HCEC 1CT (cell line): ENCODE measurements around the gene SPTLC2.
"Not testable (repeated sequence)": the region's sequence is repeated elsewhere in the genome, so short reads cannot be mapped to it uniquely, and the experiment has no call there.

Experiments
- DNase-seq: peaks from one replicate; pipeline ENCODE4 v3.0.0-alpha.2; 2017

SPTLC2 gene

GRCh38 chr14:77585385-77585784 lies 31.1 kb downstream of the SPTLC2 start:
- no peak for DNase-seq

GRCh38 chr14:77584809-77585208 lies 31.6 kb downstream of the SPTLC2 start:
- DNase-seq: no peak

- no peak for DNase-seq
These were observed 32.8 kb downstream of the SPTLC2 start for GRCh38 chr14:77583657-77584056.

GRCh38 chr14:77582511-77582910 lies 33.9 kb downstream of the SPTLC2 start:
- DNase-seq: peak; percentile 26

GRCh38 chr14:77580964-77581505 lies 35.4 kb downstream of the SPTLC2 start:
- DNase-seq: peak; percentile 56

- DNase-seq: no peak
These were observed 36.0 kb downstream of the SPTLC2 start for GRCh38 chr14:77580477-77580876.

- no peak for DNase-seq
These were observed 36.7 kb downstream of the SPTLC2 start for GRCh38 chr14:77579780-77580179.

- peak; percentile 60 for DNase-seq
These were observed 37.4 kb downstream of the SPTLC2 start for GRCh38 chr14:77579065-77579464.

GRCh38 chr14:77574446-77575115 lies 41.9 kb downstream of the SPTLC2 start:
- DNase-seq: peak; percentile 35

GRCh38 chr14:77573964-77574363 lies 42.5 kb downstream of the SPTLC2 start:
- DNase-seq: no peak

GRCh38 chr14:77570706-77571268 lies 45.6 kb downstream of the SPTLC2 start:
- no peak for DNase-seq

- no peak for DNase-seq
These were observed 50.5 kb downstream of the SPTLC2 start for GRCh38 chr14:77565994-77566305.

GRCh38 chr14:77565289-77565993 lies 51.0 kb downstream of the SPTLC2 start:
- no peak for DNase-seq

GRCh38 chr14:77562681-77563080 lies 53.8 kb downstream of the SPTLC2 start:
- DNase-seq: peak; percentile 93

GRCh38 chr14:77561881-77562280 lies 54.6 kb downstream of the SPTLC2 start:
- DNase-seq: no peak

GRCh38 chr14:77559381-77559780 lies 57.1 kb downstream of the SPTLC2 start:
- no peak for DNase-seq

- no peak for DNase-seq
These were observed 59.0 kb downstream of the SPTLC2 start for GRCh38 chr14:77557391-77557790.

- no peak for DNase-seq
These were observed 59.5 kb downstream of the SPTLC2 start for GRCh38 chr14:77556946-77557345.

GRCh38 chr14:77554816-77555599 lies 61.4 kb downstream of the SPTLC2 start:
- no peak for DNase-seq

GRCh38 chr14:77554207-77554606 lies 62.2 kb downstream of the SPTLC2 start:
- DNase-seq: no peak

GRCh38 chr14:77549451-77549850 lies 67.0 kb downstream of the SPTLC2 start:
- DNase-seq: no peak

GRCh38 chr14:77547512-77548180 lies 68.8 kb downstream of the SPTLC2 start:
- DNase-seq: no peak

GRCh38 chr14:77545171-77545570 lies 71.3 kb downstream of the SPTLC2 start:
- not testable (repeated sequence) for DNase-seq
